Adrenal gland (tissue), 12 donors: ENCODE results near the gene TRPV2. TPM values are rescaled to one million over a fixed set of nuclear protein-coding genes. Genes with fewer than 3 reads are reported as not detected.
A peak's percentile ranks its signal among the peaks of the same experiment; 100 is the strongest.

Experiments used
- DNase-seq, 7 donors: peaks; one replicate each; pipeline ENCODE4 v3.0.0-alpha.2; 2019 to 2020
- H3K27ac ChIP-seq, 5 donors: fragments of 200-600 bp; sonication (generic) in 4 of 5; 1 replicate in 3 of 5; 2 replicates in 2 of 5; pipeline versions ENCODE4 v1.5.1 to v1.8.0; 2016 to 2020; ENCODE audit warnings: mild to moderate bottlenecking in 1 of 5
- H3K27me3 ChIP-seq: fragments of 200-600 bp; 2 replicates; pipeline ENCODE4 v1.8.0; 2021
- H3K36me3 ChIP-seq, 2 donors: fragments of 200-600 bp; replicated peaks in 1 of 2; 1 replicate in 1 of 2; 2 replicates in 1 of 2; pipeline versions ENCODE4 v1.5.1 to v1.8.0; 2018 to 2022
- H3K4me1 ChIP-seq, 2 donors: fragments of 200-600 bp; replicated peaks in 1 of 2; 1 replicate in 1 of 2; 2 replicates in 1 of 2; pipeline versions ENCODE4 v1.5.1 to v1.8.0; 2018 to 2021
- H3K4me3 ChIP-seq, 4 donors: fragments of 200-600 bp; sonication (generic) in 3 of 4; one replicate each; pipeline ENCODE4 v1.5.1; 2016 to 2018
- H3K9me3 ChIP-seq, 3 donors: fragments of 200-600 bp; sonication (generic) in 1 of 3; replicated peaks in 1 of 3; 1 replicate in 2 of 3; 2 replicates in 1 of 3; pipeline versions ENCODE4 v1.5.1 to v1.8.0; 2016 to 2021
- CTCF ChIP-seq, 6 experiments: fragments of 450-650 bp in 4 of 6; fragments of 200-600 bp in 2 of 6; sonication (generic) in 1 of 6; IDR thresholded peaks; 1 replicate in 5 of 6; 2 replicates in 1 of 6; pipeline versions ENCODE4 v1.5.1 to v1.8.0; 2016 to 2021; ENCODE audit warnings: antibody characterized with exemption in 6 of 6, mild to moderate bottlenecking in 2 of 6, moderate library complexity in 1 of 6
- POLR2A ChIP-seq, 2 donors: fragments of 450-650 bp; IDR thresholded peaks; one replicate each; pipeline ENCODE4 v1.6.1; 2017; ENCODE audit warnings: antibody characterized with exemption in 2 of 2, mild to moderate bottlenecking in 2 of 2, moderate library complexity in 1 of 2
- WGBS, 4 donors: extraction: QIAGEN DNeasy Blood & Tissue Kit in 2 of 4; methylation state at CpG; one replicate each; pipeline versions ENCODE4 v1.1.5 to v1.1.7; 2013 to 2017; 5-methylcytosine and 5-hydroxymethylcytosine counted together
- intact Hi-C, 2 donors: fragments of 100-400 bp; cut with DNase I; formaldehyde crosslinking; loops; one replicate each; pipeline versions ENCODE4 v1.14.1 to v1.15.0; 2022 to 2023
- polyA plus RNA-seq, 3 donors: library from polyadenylated mRNA; stranded (reverse); fragments of 200-250 nt in 2 of 3; fragments of 350-450 nt in 1 of 3; fragmentation: Illumina TruSeq in 1 of 3; extraction: RNeasy Lipid Tissue Mini Kit (QIAGEN cat#74804) in 1 of 3; gene quantifications; one replicate each; pipeline ENCODE4 v1.2.3, GENCODE V29; 2013 to 2014
- total RNA-seq, 9 donors: library from RNA; depleted of rRNA in 4 of 9; stranded (reverse); fragments of >200 nt in 4 of 9; fragments of 120-200 nt in 1 of 9; fragmentation: NEBNext Ultra II Directional in 1 of 9; extraction: Animal tissue kit (Norgen Biotek cat#: 25700) in 1 of 9; gene quantifications; one replicate each; pipeline versions ENCODE4 v1.1.0 to v1.2.4, GENCODE V29; 2013 to 2023
- donor health status: healthy with polysubstance abuse.
- donor health status: Bipolar disorder and iron deficiency.
- donor health status: DM: yes; HTN: yes; CAD: no.
- donor health status: DM: no; HTN: no; CAD: no.
- donor health status: DM: no; HTN: no; CAD: no.
- donor health status: DM: yes; HTN: yes; CAD: no.

Gene TRPV2
- total and polyA plus RNA-seq, 12 donors, result 23.3 to 110 (median 50.6) TPM

GRCh38 chr17:16435925-16436886 is 20.8 kb downstream of the TRPV2 start:
- Histone ChIP-seq H3K4me1 (peaks cover 13 to 21% of the 10 kb centered on the region in 2 donors), H3K27ac (no peak overlapping the region), H3K27me3 (no peaks in the 10 kb centered on the region), H3K9me3 (no peaks in the 10 kb centered on the region), H3K36me3 (peaks cover 0 to 12% of the 10 kb centered on the region in 2 donors), H3K4me3 (no peak overlapping the region)
- intact Hi-C loops, result no loop called here
- 55 to 67% (median 65%) methylated on average over 8 to 14 of the region's 14 CpGs for WGBS, 4 donors
- DNase-seq, result no peak
- TF ChIP-seq CTCF (IDR thresholded peaks at IDR 0.05), result no peak
- no peak for TF ChIP-seq POLR2A (IDR thresholded peaks at IDR 0.05)

- peaks cover 0 to 21% of the 10 kb centered on the region in 2 donors for H3K36me3 ChIP-seq
- no peaks in the 10 kb centered on the region for H3K27me3 ChIP-seq
- intact Hi-C loops, result no loop called here
- H3K9me3 ChIP-seq, result no peaks in the 10 kb centered on the region
- DNase-seq, result no peak
- no peak overlapping the region for H3K4me3 ChIP-seq
- WGBS, 4 donors, result 65 to 82% (median 67%) methylated on average over 2 of the region's 2 CpGs
- TF ChIP-seq CTCF (IDR thresholded peaks at IDR 0.05) (no peak), POLR2A (IDR thresholded peaks at IDR 0.05) (no peak)
- peaks cover 13 to 29% of the 10 kb centered on the region in 2 donors for H3K4me1 ChIP-seq
- H3K27ac ChIP-seq, result no peak overlapping the region
Measured at GRCh38 chr17:16437083-16437482, 21.7 kb downstream of the TRPV2 start.

GRCh38 chr17:16438173-16438556 is 22.8 kb downstream of the TRPV2 start:
- intact Hi-C loops, result no loop called here
- TF ChIP-seq POLR2A (IDR thresholded peaks at IDR 0.05) (peak in 1 of 2 donors; percentile 4), CTCF (IDR thresholded peaks at IDR 0.05) (peak in 1 of 6 experiments; percentile 3)
- DNase-seq, result no peak
- no peaks in the 10 kb centered on the region for H3K27me3 ChIP-seq
- H3K9me3 ChIP-seq, result no peaks in the 10 kb centered on the region
- H3K4me3 ChIP-seq, result peak overlapping the region in 2 of 4 donors; percentile 5 to 83
- 9 to 13% (median 10%) methylated on average over 8 of the region's 8 CpGs for WGBS, 4 donors
- H3K27ac ChIP-seq, result peak overlapping the region in 4 of 5 donors; percentile 50 to 91 (median 86)
- peaks cover 13 to 40% of the 10 kb centered on the region in 2 donors for H3K4me1 ChIP-seq
- H3K36me3 ChIP-seq, result peaks cover 0 to 32% of the 10 kb centered on the region in 2 donors

- intact Hi-C loops, result no loop called here
- Histone ChIP-seq H3K27me3 (no peaks in the 10 kb centered on the region), H3K4me3 (peak overlapping the region; percentile 52 to 83 (median 66)), H3K36me3 (peaks cover 0 to 38% of the 10 kb centered on the region in 2 donors), H3K9me3 (no peaks in the 10 kb centered on the region), H3K4me1 (peaks cover 13 to 45% of the 10 kb centered on the region in 2 donors), H3K27ac (peak overlapping the region; percentile 79 to 91 (median 85))
- TF ChIP-seq POLR2A (IDR thresholded peaks at IDR 0.05) (peak; percentile 88 to 89), CTCF (IDR thresholded peaks at IDR 0.05) (no peak)
- WGBS, 4 donors, result 0 to 1% (median 0%) methylated on average over 13 to 46 of the region's 46 CpGs
- peak; percentile 96 to 99 (median 98) for DNase-seq
Measured at GRCh38 chr17:16438557-16439302, 23.4 kb downstream of the TRPV2 start.
